HepG2 (cell line): Measurements from ENCODE around the gene PIH1D2. TPM values are rescaled to one million over a fixed set of nuclear protein-coding genes. Genes with fewer than 3 reads are reported as not detected.

Experiments used
- BORCS8-MEF2B ChIP-seq: sonication (generic); formaldehyde crosslinking; IDR thresholded peaks from 2 replicates; pipeline ENCODE4 v1.8.0; 2022; ENCODE audit warnings: mild to moderate bottlenecking, missing genetic modification reagents
- BRD4 ChIP-seq: sonication (generic); formaldehyde crosslinking; IDR thresholded peaks from 2 replicates; pipeline ENCODE4 v1.4.0; 2020; ENCODE audit warnings: missing genetic modification reagents
- DNMT1 ChIP-seq: sonication (generic); formaldehyde crosslinking; IDR thresholded peaks from 2 replicates; pipeline ENCODE4 v1.5.1; 2020; ENCODE audit warnings: mild to moderate bottlenecking, missing genetic modification reagents
- ELF4 ChIP-seq: sonication (generic); formaldehyde crosslinking; IDR thresholded peaks from 2 replicates; pipeline ENCODE4 v1.5.0; 2020; ENCODE audit warnings: missing genetic modification reagents, mild to moderate bottlenecking, moderate library complexity, borderline replicate concordance
- FOXK2 ChIP-seq: fragments of 450-650 bp; IDR thresholded peaks from 2 replicates; pipeline ENCODE4 v1.6.1; 2016
- HMGXB4 ChIP-seq, 2 experiments: sonication (generic) in 1 of 2; formaldehyde crosslinking in 1 of 2; IDR thresholded peaks; 2 replicates each; pipeline versions ENCODE4 v1.4.0 to v1.6.1; 2018 to 2020; ENCODE audit warnings: missing genetic modification reagents in 2 of 2, borderline replicate concordance in 1 of 2, low read depth in 1 of 2, mild to moderate bottlenecking in 1 of 2, missing biosample characterization in 1 of 2
- KLF13 ChIP-seq: sonication (generic); formaldehyde crosslinking; IDR thresholded peaks from 2 replicates; pipeline ENCODE4 v1.4.0; 2020; ENCODE audit warnings: mild to moderate bottlenecking, missing genetic modification reagents
- PHF21A ChIP-seq: sonication (generic); formaldehyde crosslinking; IDR thresholded peaks from 2 replicates; pipeline ENCODE4 v1.5.0; 2020; ENCODE audit warnings: mild to moderate bottlenecking, missing genetic modification reagents
- RARA ChIP-seq: IDR thresholded peaks from 2 replicates; pipeline ENCODE4 v1.6.1; 2016; ENCODE audit warnings: missing genetic modification reagents, missing compliant biosample characterization
- SP1 ChIP-seq, 2 experiments: fragments of 450-650 bp in 1 of 2; sonication (generic) in 1 of 2; formaldehyde crosslinking in 1 of 2; IDR thresholded peaks; 2 replicates each; pipeline versions ENCODE4 v1.4.0 to v1.6.1; 2016 to 2020; ENCODE audit warnings: missing genetic modification reagents in 1 of 2
- STAG1 ChIP-seq: sonication (generic); formaldehyde crosslinking; IDR thresholded peaks from 2 replicates; pipeline ENCODE4 v1.4.0; 2020; ENCODE audit warnings: missing genetic modification reagents
- TCF7 ChIP-seq: sonication (generic); IDR thresholded peaks from 2 replicates; pipeline ENCODE4 v1.6.1; 2016; ENCODE audit warnings: antibody characterized with exemption, low read depth
- TP53 ChIP-seq: sonication (generic); formaldehyde crosslinking; conservative IDR thresholded peaks from 2 replicates; pipeline ENCODE4 v1.4.0; 2020; ENCODE audit warnings: missing genetic modification reagents
- XRCC5 ChIP-seq: fragments of 200-400 bp; formaldehyde crosslinking; optimal IDR thresholded peaks from 2 replicates; pipeline ENCODE3; 2017; ENCODE audit warnings: mild to moderate bottlenecking, low read length
- ZBTB40 ChIP-seq, 2 experiments: fragments of 450-650 bp in 1 of 2; sonication (generic) in 1 of 2; formaldehyde crosslinking in 1 of 2; IDR thresholded peaks; 2 replicates each; pipeline versions ENCODE4 v1.6.1 to v1.8.0; 2016 to 2022; ENCODE audit warnings: antibody characterized with exemption in 1 of 2, mild to moderate bottlenecking in 1 of 2, missing genetic modification reagents in 1 of 2
- ZKSCAN5 ChIP-seq: sonication (generic); formaldehyde crosslinking; IDR thresholded peaks from 2 replicates; pipeline ENCODE4 v1.5.1; 2020; ENCODE audit warnings: mild to moderate bottlenecking, missing genetic modification reagents
- ZNF274 ChIP-seq: sonication (generic); formaldehyde crosslinking; IDR thresholded peaks from 2 replicates; pipeline ENCODE4 v1.5.1; 2020; ENCODE audit warnings: mild to moderate bottlenecking, missing genetic modification reagents
- ZNF546 ChIP-seq: sonication (generic); formaldehyde crosslinking; conservative IDR thresholded peaks from 2 replicates; pipeline ENCODE4 v1.8.1; 2023; ENCODE audit warnings: mild to moderate bottlenecking, missing genetic modification reagents
- ZNF709 ChIP-seq: sonication (generic); formaldehyde crosslinking; IDR thresholded peaks from 2 replicates; pipeline ENCODE4 v1.5.0; 2020; ENCODE audit warnings: mild to moderate bottlenecking, missing genetic modification reagents
- polyA plus RNA-seq, 8 experiments: library from polyadenylated mRNA; depleted of rRNA in 3 of 8; stranded (reverse) in 7 of 8; unstranded in 1 of 8; fragments of >200 nt; fragmentation: Illumina TruSeq in 4 of 8; extraction: Trizol in 4 of 8; gene quantifications; 2 replicates each; pipeline versions ENCODE4 v1.2.1 to v1.2.3, GENCODE V29; 2011 to 2016; ENCODE audit warnings: low read depth in 4 of 8, missing spikeins in 1 of 8, mixed read lengths in 1 of 8; ENCODE audit not compliant: insufficient read depth in 1 of 8
- total RNA-seq, 5 experiments: library from RNA; depleted of rRNA; stranded (reverse); fragments of >200 nt; fragmentation: Illumina TruSeq; extraction: Trizol; gene quantifications; 2 replicates each; pipeline ENCODE4 v1.2.3, GENCODE V29; 2016; ENCODE audit warnings: low read depth in 1 of 5

Gene PIH1D2
- total and polyA plus RNA-seq, 2 of the 13 experiments (the other 11 are each of a cell fraction or from before 2014, with no cell fraction given), result 0.49 to 2.7 TPM

GRCh38 chr11:112086422-112087191 lies 12.8 kb upstream of the PIH1D2 start, which contains the start of the genes SDHD and TIMM8B (continued):
- TF ChIP-seq KLF13 (CRISPR knock-in tag) (no peak), HMGXB4 (CRISPR knock-in tag; IDR thresholded peaks at IDR 0.05; ENCODE audit: borderline replicate concordance in 1 of 2, low read depth in 1 of 2) (peak; percentile 88 to 94), ZNF709 (CRISPR knock-in tag) (peak; percentile 59; the same call in 1 of the 2 replicates), ELF4 (peak; percentile 93; the same call in 1 of the 2 replicates), DNMT1 (peak; percentile 91; the same call in 1 of the 2 replicates), ZKSCAN5 (CRISPR knock-in tag) (0 out of 2 replicates have a peak, but pooled peaks have one; percentile 61), RARA (CRISPR knock-in tag) (peak; percentile 24; the same call in 1 of the 2 replicates), TCF7 (no peak), XRCC5 (peak; percentile 21), BORCS8-MEF2B (CRISPR knock-in tag) (0 out of 2 replicates have a peak, but pooled peaks have one; percentile 63), ZNF274 (peak; percentile 92; the same call in 1 of the 2 replicates), SP1 (IDR thresholded peaks at IDR 0.05) (no peak), SP1 (CRISPR knock-in tag; IDR thresholded peaks at IDR 0.05) (peak; percentile 60), FOXK2 (peak; percentile 97), BRD4 (peak; percentile 93), ZBTB40 (IDR thresholded peaks at IDR 0.05) (peak; percentile 90), ZBTB40 (CRISPR knock-in tag; IDR thresholded peaks at IDR 0.05) (no peak), TP53 (CRISPR knock-in tag) (0 out of 2 replicates have a peak, but pooled peaks have one; percentile 49), ZNF546 (CRISPR knock-in tag) (no peak; the same call in 1 of the 2 replicates), STAG1 (CRISPR knock-in tag) (no peak), PHF21A (CRISPR knock-in tag) (peak; percentile 37; the same call in 1 of the 2 replicates)
